ENCODE measurements around the gene SRPK1. TPM values are rescaled to one million over a fixed set of nuclear protein-coding genes. Genes with fewer than 3 reads are reported as not detected.

Gene SRPK1
- total and polyA plus RNA-seq, 7 donors: 17.4 to 47.9 (median 36.6) TPM

- Histone ChIP-seq H3K27me3 (peaks cover 0 to 12% (median 4%) of the 10 kb centered on the region in 3 donors), H3K4me3 (no peak overlapping the region), H3K36me3 (no peaks in the 10 kb centered on the region), H3K4me1 (no peaks in the 10 kb centered on the region), H3K9me3 (no peaks in the 10 kb centered on the region), H3K27ac (no peak overlapping the region)
- intact Hi-C loops (cut with DNase I): no loop called here
- WGBS, 2 donors: 61 to 70% methylated on average over 14 of the region's 14 CpGs
- TF ChIP-seq POLR2AphosphoS5 (IDR thresholded peaks at IDR 0.05) (no peak), EP300 (IDR thresholded peaks at IDR 0.05) (no peak), POLR2A (IDR thresholded peaks at IDR 0.05) (no peak)
- TF ChIP-seq, protein P1, sequence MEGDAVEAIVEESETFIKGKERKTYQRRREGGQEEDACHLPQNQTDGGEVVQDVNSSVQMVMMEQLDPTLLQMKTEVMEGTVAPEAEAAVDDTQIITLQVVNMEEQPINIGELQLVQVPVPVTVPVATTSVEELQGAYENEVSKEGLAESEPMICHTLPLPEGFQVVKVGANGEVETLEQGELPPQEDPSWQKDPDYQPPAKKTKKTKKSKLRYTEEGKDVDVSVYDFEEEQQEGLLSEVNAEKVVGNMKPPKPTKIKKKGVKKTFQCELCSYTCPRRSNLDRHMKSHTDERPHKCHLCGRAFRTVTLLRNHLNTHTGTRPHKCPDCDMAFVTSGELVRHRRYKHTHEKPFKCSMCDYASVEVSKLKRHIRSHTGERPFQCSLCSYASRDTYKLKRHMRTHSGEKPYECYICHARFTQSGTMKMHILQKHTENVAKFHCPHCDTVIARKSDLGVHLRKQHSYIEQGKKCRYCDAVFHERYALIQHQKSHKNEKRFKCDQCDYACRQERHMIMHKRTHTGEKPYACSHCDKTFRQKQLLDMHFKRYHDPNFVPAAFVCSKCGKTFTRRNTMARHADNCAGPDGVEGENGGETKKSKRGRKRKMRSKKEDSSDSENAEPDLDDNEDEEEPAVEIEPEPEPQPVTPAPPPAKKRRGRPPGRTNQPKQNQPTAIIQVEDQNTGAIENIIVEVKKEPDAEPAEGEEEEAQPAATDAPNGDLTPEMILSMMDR (IDR thresholded peaks at IDR 0.05): no peak
- no peak for DNase-seq
Measured at GRCh38 chr6:35810971-35811698, 109.8 kb downstream of the SRPK1 start.

- DNase-seq: no peak
- Histone ChIP-seq H3K9me3 (no peaks in the 10 kb centered on the region), H3K4me3 (no peak overlapping the region), H3K36me3 (no peaks in the 10 kb centered on the region), H3K27me3 (peaks cover 0 to 25% (median 15%) of the 10 kb centered on the region in 3 donors), H3K4me1 (peaks cover 0 to 7% (median 3%) of the 10 kb centered on the region in 4 donors), H3K27ac (no peak overlapping the region)
- TF ChIP-seq, protein P1 (IDR thresholded peaks at IDR 0.05): no peak
- no peak for TF ChIP-seq POLR2A (IDR thresholded peaks at IDR 0.05)
- WGBS, 2 donors: 79 to 80% methylated on average over 5 of the region's 5 CpGs
- intact Hi-C loops (cut with DNase I): no loop called here
Measured at GRCh38 chr6:35809809-35810208, 111.1 kb downstream of the SRPK1 start.

GRCh38 chr6:35808688-35809087 is 112.2 kb downstream of the SRPK1 start:
- no peak for TF ChIP-seq POLR2AphosphoS5 (IDR thresholded peaks at IDR 0.05)
- no peak for TF ChIP-seq POLR2A (IDR thresholded peaks at IDR 0.05)
- TF ChIP-seq, protein P1 (IDR thresholded peaks at IDR 0.05): no peak
- no peak for TF ChIP-seq EP300 (IDR thresholded peaks at IDR 0.05)
- no peak overlapping the region for H3K27ac ChIP-seq
- H3K4me1 ChIP-seq: peaks cover 0 to 8% (median 3%) of the 10 kb centered on the region in 4 donors
- H3K36me3 ChIP-seq: no peaks in the 10 kb centered on the region
- 73 to 79% methylated on average over 3 of the region's 3 CpGs for WGBS, 2 donors
- no peak for DNase-seq
- H3K27me3 ChIP-seq: peaks cover 0 to 26% (median 15%) of the 10 kb centered on the region in 3 donors
- no peak overlapping the region for H3K4me3 ChIP-seq
- intact Hi-C loops (cut with DNase I): no loop called here
- no peaks in the 10 kb centered on the region for H3K9me3 ChIP-seq

DNA sequence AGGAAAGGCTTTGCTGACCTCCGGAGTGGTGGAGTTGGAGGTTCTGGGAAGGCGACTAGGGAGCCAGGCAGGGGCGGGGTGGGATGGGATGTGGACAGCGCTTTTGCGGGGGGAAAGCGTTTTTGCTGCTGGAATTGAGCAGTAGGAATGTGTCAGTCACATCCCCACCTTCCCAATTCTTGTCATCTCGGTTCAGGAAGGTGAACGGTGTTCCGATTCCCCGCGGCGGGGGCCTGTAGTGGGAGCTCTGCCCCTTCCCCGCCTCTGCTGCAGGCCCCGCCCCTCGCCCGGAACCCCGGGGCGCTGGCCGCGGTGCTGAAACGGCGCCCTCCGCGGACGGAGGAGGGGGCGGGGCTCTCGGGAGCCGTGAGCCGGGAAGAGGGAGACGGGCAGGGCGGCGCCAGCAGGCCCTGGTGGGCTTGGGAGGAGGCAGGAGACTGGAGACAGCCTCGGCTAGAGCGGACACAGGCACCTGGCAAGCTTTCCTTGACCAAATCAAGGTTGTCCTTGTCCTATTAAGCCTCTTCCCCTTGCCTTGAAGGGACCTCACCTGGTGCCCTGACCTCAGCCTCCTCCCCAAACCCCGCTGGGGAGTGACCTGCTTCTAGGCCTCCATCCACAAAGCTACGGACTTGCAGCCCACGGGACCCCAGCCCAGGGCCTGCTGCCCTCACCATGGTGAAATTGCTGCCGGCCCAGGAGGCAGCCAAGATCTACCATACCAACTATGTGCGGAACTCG is 115.7 kb downstream of the SRPK1 start, which contains the start of gene LHFPL5:
TSS of gene LHFPL5 (plus strand) at position 357 of the 741 bp plus-strand sequence. CDS start at position 676, 319 bp downstream.
- peaks cover 0 to 26% (median 15%) of the 10 kb centered on the region in 3 donors for H3K27me3 ChIP-seq
- H3K27ac ChIP-seq: no peak within 1 kb of the TSS
- no peak for DNase-seq
- H3K4me3 ChIP-seq: peak within 1 kb of the TSS in 2 of 4 donors; percentile 19
- no peaks in the 10 kb centered on the region for H3K9me3 ChIP-seq
- H3K36me3 ChIP-seq: no peaks in the 10 kb centered on the region
- 12 to 13% methylated on average over 40 of the region's 40 CpGs for WGBS, 2 donors
- peaks cover 0 to 8% (median 3%) of the 10 kb centered on the region in 4 donors for H3K4me1 ChIP-seq
- intact Hi-C loops (cut with DNase I): no loop called here
- TF ChIP-seq, protein P1 (IDR thresholded peaks at IDR 0.05): no peak
- TF ChIP-seq EP300 (IDR thresholded peaks at IDR 0.05): no peak
- no peak for TF ChIP-seq POLR2AphosphoS5 (IDR thresholded peaks at IDR 0.05)
- no peak for TF ChIP-seq POLR2A (IDR thresholded peaks at IDR 0.05)

Data from sigmoid colon (tissue), 7 donors.